ENCODE results near the gene MFGE8.

DNA sequence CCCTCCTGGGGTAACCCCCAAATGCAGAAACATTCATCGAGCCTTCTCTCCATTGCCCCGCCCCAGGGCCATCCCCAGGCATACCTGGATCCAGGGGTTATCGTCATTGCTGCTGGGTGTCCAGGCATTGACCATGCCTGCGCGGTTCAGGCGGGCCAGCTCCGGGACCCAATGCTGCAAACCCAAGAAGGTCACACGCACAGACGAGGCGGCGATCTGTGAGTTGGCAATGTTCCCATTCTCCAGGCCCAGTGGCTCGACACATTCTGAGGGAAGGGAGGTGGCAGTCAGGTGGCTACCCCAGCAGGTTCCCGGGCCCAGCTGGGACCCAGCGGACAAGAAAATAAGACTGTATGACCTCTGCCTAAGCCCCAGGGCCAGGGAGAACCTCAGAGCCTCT, 6.1 kb downstream of the MFGE8 start:
- TF ChIP-seq HOXA7 (CRISPR knock-in tag; IDR thresholded peaks at IDR 0.05) (no peak), RNF2 (IDR thresholded peaks at IDR 0.05; ENCODE audit: borderline replicate concordance, low read depth) (no peak), CTCF (IDR thresholded peaks at IDR 0.05) (no peak), SMC3 (IDR thresholded peaks at IDR 0.05) (no peak), CBX8 (IDR thresholded peaks at IDR 0.05) (no peak), JUN (IDR thresholded peaks at IDR 0.05) (no peak), MAFK (IDR thresholded peaks at IDR 0.05; ENCODE audit: partially characterized antibody) (no peak), RAD21 (conservative IDR thresholded peaks at IDR 0.05 in 1 of 2, IDR thresholded peaks at IDR 0.05 in 1 of 2) (no peak), HDAC2 (IDR thresholded peaks at IDR 0.05) (no peak), RFX5 (IDR thresholded peaks at IDR 0.05) (no peak), ESRRA (IDR thresholded peaks at IDR 0.05; ENCODE audit: borderline replicate concordance, low read length) (no peak), ZSCAN20 (CRISPR knock-in tag; IDR thresholded peaks at IDR 0.05) (no peak), PHF8 (IDR thresholded peaks at IDR 0.05; ENCODE audit: borderline replicate concordance, low read depth) (no peak)

Data from A549 (cell line).